22Rv1 (cell line): ENCODE results near the gene CEP43.
A peak's percentile ranks its signal among the peaks of the same experiment; 100 is the strongest.

Experiments used
- H3K27ac ChIP-seq: fragments of 450-650 bp; 2 replicates; pipeline ENCODE4 v1.5.1; 2017
- CTCF ChIP-seq: fragments of 450-650 bp; IDR thresholded peaks from 2 replicates; pipeline ENCODE4 v1.5.1; 2017; ENCODE audit warnings: mild to moderate bottlenecking
- ZFX ChIP-seq: fragments of 450-650 bp; IDR thresholded peaks from 2 replicates; pipeline ENCODE4 v1.6.1; 2017; ENCODE audit warnings: antibody characterized with exemption, borderline replicate concordance

The CEP43 gene

GRCh38 chr6:166999884-167000253 lies 672 bp downstream of the CEP43 start:
- TF ChIP-seq CTCF (no peak), ZFX (no peak)
- H3K27ac ChIP-seq = peak overlapping the region; percentile 85

- no peak overlapping the region for H3K27ac ChIP-seq
- TF ChIP-seq ZFX (no peak), CTCF (no peak)
Observed at GRCh38 chr6:167000759-167001158, 1.6 kb downstream of the CEP43 start.

- H3K27ac ChIP-seq = no peak overlapping the region
Observed at GRCh38 chr6:167005350-167006159, 6.4 kb downstream of the CEP43 start.

GRCh38 chr6:167007985-167008384 lies 8.8 kb downstream of the CEP43 start:
- TF ChIP-seq ZFX (no peak), CTCF (no peak)
- peak overlapping the region; percentile 37; the same call in 1 of the 2 replicates for H3K27ac ChIP-seq

More at GRCh38 chr6:167005350-167006159, 6.4 kb downstream of the CEP43 start:
- no peak for TF ChIP-seq ZFX
- no peak for TF ChIP-seq CTCF

GRCh38 chr6:167013067-167013466 lies 13.9 kb downstream of the CEP43 start:
- TF ChIP-seq ZFX = no peak
- TF ChIP-seq CTCF = no peak
- no peak overlapping the region for H3K27ac ChIP-seq

- TF ChIP-seq ZFX (no peak), CTCF (no peak)
- H3K27ac ChIP-seq = no peak overlapping the region
Observed at GRCh38 chr6:167013946-167014345, 14.7 kb downstream of the CEP43 start.

GRCh38 chr6:167015302-167015701 lies 16.1 kb downstream of the CEP43 start:
- TF ChIP-seq CTCF (no peak), ZFX (no peak)
- no peak overlapping the region for H3K27ac ChIP-seq
